T-cell (primary cell): ENCODE results near the gene POC1A. TPM values are rescaled to one million over a fixed set of nuclear protein-coding genes. Genes with fewer than 3 reads are reported as not detected.
A peak's percentile ranks its signal among the peaks of the same experiment; 100 is the strongest.
"Not testable (repeated sequence)": the region's sequence is repeated elsewhere in the genome, so short reads cannot be mapped to it uniquely, and the experiment has no call there.

Experiments used
- ATAC-seq, 4 experiments: fragments of 200-7000 bp in 3 of 4; fragments of 150-1000 bp in 1 of 4; cut with Tn5 transposase; replicated peaks in 1 of 4; 1 replicate in 3 of 4; 2 replicates in 1 of 4; pipeline ENCODE4 v1.10.0; 2021; ENCODE audit warnings: moderate library complexity in 3 of 4, mild to moderate bottlenecking in 2 of 4, moderate number of reproducible peaks in 1 of 4
- CTCF ChIA-PET, 2 donors: fragments of 300-600 bp; sonication (Branson Sonifier 250); formaldehyde crosslinking; loops; one replicate each; lab custom pipeline; 2022; ENCODE audit warnings: antibody characterized with exemption in 2 of 2; lab: Charles Lee
- POLR2A ChIA-PET, 2 donors: fragments of 300-600 bp; sonication (Branson Sonifier 250); formaldehyde crosslinking; loops; one replicate each; lab custom pipeline; 2022; ENCODE audit warnings: antibody characterized with exemption in 2 of 2; lab: Charles Lee
- DNase-seq, 35 experiments: peaks; one replicate each; pipeline versions ENCODE4 v3.0.0 to v3.0.0-alpha.2; 2013 to 2023
- H3K27ac ChIP-seq: one replicate; pipeline ENCODE4 v1.5.1; 2013; ENCODE audit warnings: low read length
- H3K27me3 ChIP-seq, 2 experiments: replicated peaks in 1 of 2; 1 replicate in 1 of 2; 2 replicates in 1 of 2; pipeline versions ENCODE4 v1.6.1 to v1.7.0; 2013; ENCODE audit warnings: low read length in 1 of 2, mixed read lengths in 1 of 2; ENCODE audit not compliant: control insufficient read depth in 2 of 2, insufficient read depth in 2 of 2; ENCODE audit errors: extremely low read depth in 1 of 2
- H3K36me3 ChIP-seq, 2 donors: 1 replicate in 1 of 2; 2 replicates in 1 of 2; pipeline versions ENCODE4 v1.6.1 to v1.7.0; 2013; ENCODE audit warnings: low read length in 1 of 2; ENCODE audit not compliant: control insufficient read depth in 2 of 2, insufficient read depth in 1 of 2; ENCODE audit errors: extremely low read depth in 1 of 2
- H3K4me1 ChIP-seq, 2 experiments: 1 replicate in 1 of 2; 2 replicates in 1 of 2; pipeline versions ENCODE4 v1.6.1 to v1.7.0; 2013; ENCODE audit warnings: low read length in 2 of 2, mixed read lengths in 1 of 2; ENCODE audit not compliant: insufficient read depth in 2 of 2, control insufficient read depth in 1 of 2; ENCODE audit errors: extremely low read depth in 1 of 2
- H3K4me3 ChIP-seq, 2 donors: 1 replicate in 1 of 2; 2 replicates in 1 of 2; pipeline versions ENCODE4 v1.5.1 to v1.7.0; 2013; ENCODE audit warnings: mild to moderate bottlenecking in 2 of 2, low read length in 1 of 2, moderate library complexity in 1 of 2; ENCODE audit not compliant: control insufficient read depth in 1 of 2; ENCODE audit errors: extremely low read depth in 1 of 2
- H3K9me3 ChIP-seq: 2 replicates; pipeline ENCODE4 v1.7.0; 2013
- H3K27ac Mint-ChIP-seq, 2 donors: one replicate each; pipeline ENCODE4 v1.8.0; 2020 to 2021; ENCODE audit warnings: mild to moderate bottlenecking in 2 of 2, mixed read lengths in 2 of 2
- H3K27me3 Mint-ChIP-seq, 2 donors: one replicate each; pipeline ENCODE4 v1.8.0; 2021 to 2022; ENCODE audit warnings: mixed read lengths in 2 of 2
- H3K36me3 Mint-ChIP-seq: one replicate; pipeline ENCODE4 v1.8.0; 2021; ENCODE audit warnings: mixed read lengths
- H3K4me1 Mint-ChIP-seq, 3 donors: one replicate each; pipeline ENCODE4 v1.8.0; 2020 to 2022; ENCODE audit warnings: mixed read lengths in 3 of 3, mild to moderate bottlenecking in 1 of 3
- H3K4me3 Mint-ChIP-seq, 3 donors: one replicate each; pipeline ENCODE4 v1.8.0; 2020 to 2022; ENCODE audit warnings: mild to moderate bottlenecking in 3 of 3, mixed read lengths in 3 of 3, moderate library complexity in 3 of 3
- H3K9me3 Mint-ChIP-seq, 3 donors: one replicate each; pipeline ENCODE4 v1.8.0; 2020 to 2022; ENCODE audit warnings: mixed read lengths in 3 of 3
- WGBS: methylation state at CpG from one replicate; pipeline ENCODE4 v1.1.5; 2013; ENCODE audit warnings: missing lambda C conversion rate; ENCODE audit not compliant: insufficient coverage; 5-methylcytosine and 5-hydroxymethylcytosine counted together
- total RNA-seq, 35 experiments: library from RNA in 6 of 35; stranded (reverse) in 6 of 35; fragments of 120-200 nt in 1 of 35; gene quantifications; one replicate each; pipeline versions ENCODE4 v1.2.1 to v1.2.4 and lab custom pipeline; 2013 to 2026

POC1A gene
- total RNA-seq, 5 donors from 2014 or later (not counting 1 experiment from before 2014, with no cell fraction given) = 0.91 to 1.9 (median 1.7) TPM

DNA sequence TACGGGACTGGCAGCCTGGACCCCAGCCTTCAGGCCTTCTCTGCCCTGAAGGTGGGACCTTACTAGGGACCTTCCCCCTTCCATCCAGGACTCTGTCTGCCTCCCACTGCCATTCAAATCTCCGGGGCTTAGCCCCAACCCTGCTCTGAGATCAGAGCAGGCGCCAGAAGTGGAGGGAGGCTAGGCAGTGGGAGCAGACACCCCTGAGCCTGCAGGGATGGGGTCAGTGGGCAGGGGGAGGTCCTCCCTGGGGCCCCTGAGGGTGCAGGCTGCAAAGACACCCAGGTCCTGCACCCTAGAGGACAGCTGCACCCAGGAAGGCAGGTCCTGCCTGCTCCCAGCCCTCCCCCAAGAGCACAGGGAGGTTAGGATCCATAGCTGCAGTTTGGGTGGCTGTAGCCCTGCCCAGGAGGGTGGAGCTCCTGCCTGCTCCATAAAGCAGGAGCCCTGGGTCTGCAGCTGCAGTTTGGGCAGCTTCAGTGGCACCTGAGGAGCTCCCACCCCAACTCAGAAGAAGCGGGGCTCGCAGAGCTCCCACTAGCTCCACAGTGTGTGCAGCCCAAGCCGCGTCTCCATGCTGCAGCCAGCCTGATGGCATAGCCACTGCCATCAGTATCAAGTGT is 8.1 kb upstream of the POC1A start:
- H3K9me3 ChIP-seq = no peaks in the 10 kb centered on the region
- H3K36me3 ChIP-seq = no peaks in the 10 kb centered on the region
- no peak overlapping the region for H3K27ac Mint-ChIP-seq
- H3K27me3 ChIP-seq = no peaks in the 10 kb centered on the region
- DNase-seq (no peak), ATAC-seq (no peak)
- H3K9me3 Mint-ChIP-seq = no peaks in the 10 kb centered on the region
- no peaks in the 10 kb centered on the region for H3K36me3 Mint-ChIP-seq
- H3K27ac ChIP-seq = no peak overlapping the region
- CTCF ChIA-PET = interaction anchor here in 1 of 2 donors (1.4 kb wide), 1 partner anchor 15 kb away, joined by 3 read pairs; no protein-coding TSS in a partner anchor
- H3K27me3 Mint-ChIP-seq = no peaks in the 10 kb centered on the region
- WGBS = 100% methylated on average over 3 of the region's 7 CpGs
- H3K4me3 Mint-ChIP-seq = no peak overlapping the region
- no peaks in the 10 kb centered on the region for H3K4me1 ChIP-seq
- H3K4me1 Mint-ChIP-seq = no peaks in the 10 kb centered on the region
- H3K4me3 ChIP-seq = no peak overlapping the region
- POLR2A ChIA-PET = interaction anchor here in 1 of 2 donors (0.9 kb wide), 1 partner anchor 8 kb away, joined by 3 read pairs; the partner anchor contains the start of gene POC1A

DNA sequence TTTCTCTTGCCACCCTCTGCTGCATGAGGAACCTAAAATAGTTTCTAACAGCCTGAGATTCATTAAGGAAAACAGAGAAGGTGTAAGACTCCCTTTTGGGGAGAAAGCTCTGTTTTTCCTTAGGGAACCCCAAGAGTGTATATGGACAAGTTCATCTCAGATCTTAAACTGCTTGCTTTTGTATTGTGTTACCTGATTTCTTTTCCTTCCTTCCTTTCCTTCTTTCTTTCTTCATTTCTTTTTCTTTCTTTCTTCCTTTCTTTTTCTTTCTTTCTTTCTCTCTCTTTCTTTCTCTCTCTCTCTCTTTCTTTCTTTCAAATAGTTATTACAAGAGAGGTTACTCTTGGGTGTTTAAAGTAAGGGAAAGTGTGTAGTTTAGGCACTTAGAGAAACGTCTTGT is 5.3 kb upstream of the POC1A start:
- H3K9me3 Mint-ChIP-seq = no peaks in the 10 kb centered on the region
- no peak overlapping the region for H3K4me3 Mint-ChIP-seq
- no peak overlapping the region for H3K27ac Mint-ChIP-seq
- ATAC-seq (no peak), DNase-seq (no peak)
- H3K36me3 ChIP-seq = no peaks in the 10 kb centered on the region
- H3K9me3 ChIP-seq = no peaks in the 10 kb centered on the region
- no peaks in the 10 kb centered on the region for H3K27me3 ChIP-seq
- ChIA-PET POLR2A (no interaction called here), CTCF (interaction anchor here in 1 of 2 donors (0.7 kb wide), 2 partner anchors 47 to 156 kb away, joined by 3 read pairs; no protein-coding TSS in a partner anchor)
- WGBS = 50% methylated on average over 1 of the region's 1 CpG
- no peak overlapping the region for H3K27ac ChIP-seq
- H3K4me1 Mint-ChIP-seq = peaks cover 9 to 11% (median 9%) of the 10 kb centered on the region in 3 donors
- H3K4me1 ChIP-seq = peaks cover 2 to 6% of the 10 kb centered on the region in 2 experiments
- no peaks in the 10 kb centered on the region for H3K36me3 Mint-ChIP-seq
- no peaks in the 10 kb centered on the region for H3K27me3 Mint-ChIP-seq
- no peak overlapping the region for H3K4me3 ChIP-seq

DNA sequence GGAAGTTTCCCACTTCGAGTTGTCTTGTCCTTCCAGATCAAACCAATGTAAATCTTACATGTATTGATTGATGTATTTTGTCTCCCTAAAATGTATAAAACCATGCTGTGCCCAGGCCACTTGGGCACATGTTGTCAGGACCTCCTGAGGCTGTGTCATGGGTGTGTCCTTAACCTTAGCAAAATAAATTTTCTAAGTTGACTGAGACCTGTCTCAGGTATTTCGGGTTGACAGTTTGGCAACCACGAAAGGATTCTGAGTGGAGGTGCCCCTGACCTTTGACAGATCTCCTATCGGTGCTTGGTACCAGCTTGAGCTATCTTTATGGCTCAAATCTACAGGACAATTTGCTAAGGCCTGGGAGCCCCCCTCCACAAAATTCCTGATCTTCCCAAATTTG is 1.7 kb upstream of the POC1A start:
- no peaks in the 10 kb centered on the region for H3K36me3 ChIP-seq
- no peaks in the 10 kb centered on the region for H3K27me3 ChIP-seq
- H3K9me3 ChIP-seq = no peaks in the 10 kb centered on the region
- CTCF ChIA-PET = interaction anchor here in 1 of 2 donors (1.1 kb wide), 1 partner anchor 160 kb away, joined by 3 read pairs; the partner anchor contains the start of gene RPL29
- DNase-seq = no peak
- H3K4me1 ChIP-seq = peaks cover 2 to 15% of the 10 kb centered on the region in 2 experiments
- H3K27ac ChIP-seq = no peak overlapping the region
- Mint-ChIP-seq H3K36me3 (no peaks in the 10 kb centered on the region), H3K4me1 (peaks cover 11 to 12% (median 11%) of the 10 kb centered on the region in 3 donors), H3K9me3 (no peaks in the 10 kb centered on the region), H3K27me3 (no peaks in the 10 kb centered on the region), H3K4me3 (peak overlapping the region; percentile 49 to 92 (median 57)), H3K27ac (peak overlapping the region; percentile 44 to 71)
- no peak overlapping the region for H3K4me3 ChIP-seq
- 93% methylated on average over 3 of the region's 4 CpGs for WGBS
- POLR2A ChIA-PET = no interaction called here
- ATAC-seq = no peak

DNA sequence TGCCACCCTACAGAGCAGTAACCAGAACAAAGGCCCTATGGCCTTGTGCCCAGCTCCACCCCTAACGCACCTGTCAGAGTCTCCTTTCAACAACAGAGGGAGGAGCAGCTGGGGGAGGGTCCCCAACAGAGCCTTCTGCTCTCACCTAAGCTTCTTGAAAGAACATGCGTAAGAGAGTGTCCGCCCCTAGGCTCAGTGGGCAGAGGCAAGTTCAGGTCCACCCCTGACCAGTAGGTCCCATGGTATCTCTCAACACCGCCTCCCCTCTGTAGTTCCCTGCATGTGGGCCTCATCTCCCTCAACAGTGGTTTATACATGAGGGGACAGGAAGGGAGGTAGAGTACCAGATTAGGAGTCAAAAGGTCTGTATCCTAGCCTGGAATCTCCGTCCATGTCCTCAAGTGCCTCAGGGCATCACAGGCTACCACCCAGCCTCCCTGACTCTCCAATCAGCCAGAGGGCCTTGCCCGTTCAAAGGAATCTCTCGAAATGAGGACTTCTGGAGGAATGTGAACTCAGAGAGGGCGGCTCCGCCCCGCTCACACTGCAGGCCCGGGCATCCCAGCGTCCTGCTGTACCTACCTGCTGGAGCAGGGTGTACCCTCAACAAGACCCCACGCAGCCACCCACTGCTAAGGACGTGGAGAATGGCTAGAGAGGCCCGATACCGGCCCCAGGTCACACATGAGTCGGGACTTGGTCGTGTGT is 680 bp downstream of the POC1A start:
- Mint-ChIP-seq H3K27ac (peak overlapping the region; percentile 39 to 68), H3K36me3 (no peaks in the 10 kb centered on the region), H3K4me3 (peak overlapping the region; percentile 90 to 94 (median 92)), H3K27me3 (no peaks in the 10 kb centered on the region), H3K9me3 (no peaks in the 10 kb centered on the region), H3K4me1 (peaks cover 11 to 12% (median 11%) of the 10 kb centered on the region in 3 donors)
- ATAC-seq = no peak
- 30% methylated on average over 13 of the region's 18 CpGs for WGBS
- peak in 1 of 35 experiments; percentile 12 for DNase-seq
- H3K36me3 ChIP-seq = no peaks in the 10 kb centered on the region
- peaks cover 2 to 15% of the 10 kb centered on the region in 2 experiments for H3K4me1 ChIP-seq
- H3K9me3 ChIP-seq = no peaks in the 10 kb centered on the region
- H3K27ac ChIP-seq = peak overlapping the region; percentile 28
- ChIA-PET CTCF (no interaction called here), POLR2A (interaction anchor here in 1 of 2 donors (1.1 kb wide), 1 partner anchor 9 kb away, joined by 3 read pairs; no protein-coding TSS in a partner anchor)
- no peaks in the 10 kb centered on the region for H3K27me3 ChIP-seq
- H3K4me3 ChIP-seq = peak overlapping the region; percentile 90 to 98

DNA sequence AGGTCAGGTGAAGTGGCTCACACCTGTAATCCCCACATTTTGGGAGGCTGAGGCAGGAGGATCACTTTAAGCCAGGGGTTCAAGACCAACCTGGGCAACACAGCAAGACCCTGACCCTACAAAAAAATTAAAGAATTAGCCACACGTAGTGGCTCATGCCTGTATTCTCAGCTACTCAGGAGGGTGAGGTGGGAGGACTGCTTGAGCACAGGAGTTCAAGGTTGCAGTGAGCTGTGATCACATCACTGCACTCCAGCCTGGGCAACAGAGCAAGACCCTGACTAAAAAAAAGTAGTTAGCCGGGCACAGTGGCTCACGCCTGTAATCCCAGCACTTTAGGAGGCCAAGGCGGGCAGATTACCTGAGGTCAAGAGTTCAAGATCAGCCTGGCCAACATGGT is 2.2 kb downstream of the POC1A start:
- H3K4me3 Mint-ChIP-seq, H3K27me3 Mint-ChIP-seq, ATAC-seq, H3K9me3 ChIP-seq, POLR2A ChIA-PET, H3K27me3 ChIP-seq, H3K36me3 ChIP-seq, H3K27ac ChIP-seq, CTCF ChIA-PET, H3K36me3 Mint-ChIP-seq, H3K4me3 ChIP-seq, DNase-seq, H3K27ac Mint-ChIP-seq, H3K9me3 Mint-ChIP-seq: not testable (repeated sequence)
- peaks cover 2 to 15% of the 10 kb centered on the region in 2 experiments for H3K4me1 ChIP-seq
- peaks cover 11 to 12% (median 11%) of the 10 kb centered on the region in 3 donors for H3K4me1 Mint-ChIP-seq
- 100% methylated on average over 2 of the region's 4 CpGs for WGBS

DNA sequence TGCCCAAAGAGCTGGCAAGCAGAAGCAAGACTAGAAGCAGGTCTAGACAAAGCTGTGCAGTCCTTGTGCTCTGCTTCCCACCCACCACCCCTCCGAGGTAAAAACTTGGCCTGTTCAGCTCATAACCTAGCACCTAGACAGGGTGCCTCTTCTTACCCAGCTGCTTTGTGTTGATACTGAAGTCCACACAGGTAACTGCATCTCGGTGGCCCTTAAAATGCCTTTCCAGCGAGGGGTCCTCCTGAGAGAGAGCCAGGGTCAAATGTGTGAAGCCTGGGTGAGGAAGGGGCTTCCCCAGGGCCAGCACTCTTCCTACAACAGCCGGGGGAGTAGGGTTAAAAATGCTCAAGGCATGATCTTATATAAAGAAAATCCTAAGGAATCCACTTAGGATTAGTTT is 3.4 kb downstream of the POC1A start:
- peaks cover 10 to 12% (median 10%) of the 10 kb centered on the region in 3 donors for H3K4me1 Mint-ChIP-seq
- DNase-seq = no peak
- WGBS = 93% methylated on average over 3 of the region's 4 CpGs

More for the DNA sequence above, 3.4 kb downstream of the POC1A start:
- ChIA-PET CTCF (no interaction called here), POLR2A (interaction anchor here in 1 of 2 donors (0.7 kb wide), 1 partner anchor 200 kb away, joined by 3 read pairs; no protein-coding TSS in a partner anchor)
- Histone ChIP-seq H3K36me3 (no peaks in the 10 kb centered on the region), H3K9me3 (no peaks in the 10 kb centered on the region), H3K4me1 (peaks cover 2 to 15% of the 10 kb centered on the region in 2 experiments), H3K27me3 (no peaks in the 10 kb centered on the region), H3K4me3 (no peak overlapping the region), H3K27ac (no peak overlapping the region)
- Mint-ChIP-seq H3K27ac (no peak overlapping the region), H3K36me3 (no peaks in the 10 kb centered on the region), H3K9me3 (no peaks in the 10 kb centered on the region), H3K4me3 (no peak overlapping the region), H3K27me3 (no peaks in the 10 kb centered on the region)
- no peak for ATAC-seq
